GM18507 (cell line): ENCODE measurements around the gene RFK.

Experiments used
- DNase-seq: peaks from one replicate; pipeline ENCODE4 v3.0.0; 2011; ENCODE audit warnings: low read depth; ENCODE audit not compliant: insufficient read length; ENCODE audit errors: extremely low spot score
- FAIRE-seq: peaks from 2 replicates; lab custom pipeline; 2011; peaks lifted over from hg19 to GRCh38; lab: Jason Lieb, UNC

Gene RFK

GRCh38 chr9:76349865-76350264, 44.4 kb downstream of the RFK start:
- DNase-seq: no peak
- no peak for FAIRE-seq

- DNase-seq: no peak
- FAIRE-seq: no peak
These were observed 51.4 kb downstream of the RFK start for GRCh38 chr9:76342858-76343257.

- FAIRE-seq: no peak
- DNase-seq: no peak
These were observed 52.0 kb downstream of the RFK start for GRCh38 chr9:76342201-76342600.

- FAIRE-seq: no peak
- DNase-seq: no peak
These were observed 52.6 kb downstream of the RFK start for GRCh38 chr9:76341616-76342015.

GRCh38 chr9:76338418-76338817, 55.8 kb downstream of the RFK start:
- FAIRE-seq (no peak), DNase-seq (no peak)

GRCh38 chr9:76336027-76336426, 58.2 kb downstream of the RFK start:
- FAIRE-seq (no peak), DNase-seq (no peak)
